GM21529 (cell line): Measurements from ENCODE around the gene ZSCAN21.

Experiments used
- ATAC-seq: cut with Tn5 transposase; IDR thresholded peaks from one replicate; pipeline ENCODE4 v1.9.1; 2021; ENCODE audit not compliant: unreplicated experiment

Gene ZSCAN21

DNA sequence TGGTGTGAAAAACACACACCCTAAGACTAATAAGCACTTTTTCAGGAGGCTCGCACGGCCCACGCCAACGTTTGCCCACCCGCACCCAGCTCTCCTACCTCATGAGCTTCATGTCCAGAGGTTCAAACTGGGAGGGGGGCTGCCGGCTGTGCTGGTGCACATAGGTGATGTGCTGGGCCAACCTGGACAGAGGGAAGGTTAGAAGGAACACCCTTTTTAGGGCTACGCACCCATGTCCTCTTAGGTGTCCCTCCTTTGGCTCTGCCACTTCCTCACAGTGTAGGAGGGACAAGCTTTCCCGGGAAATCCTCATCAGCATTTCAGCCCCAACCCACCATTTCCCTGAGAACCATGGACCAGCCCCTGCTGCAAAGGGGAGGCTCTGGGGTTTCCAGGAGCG, 45.7 kb downstream of the ZSCAN21 start:
- ATAC-seq = no peak

DNA sequence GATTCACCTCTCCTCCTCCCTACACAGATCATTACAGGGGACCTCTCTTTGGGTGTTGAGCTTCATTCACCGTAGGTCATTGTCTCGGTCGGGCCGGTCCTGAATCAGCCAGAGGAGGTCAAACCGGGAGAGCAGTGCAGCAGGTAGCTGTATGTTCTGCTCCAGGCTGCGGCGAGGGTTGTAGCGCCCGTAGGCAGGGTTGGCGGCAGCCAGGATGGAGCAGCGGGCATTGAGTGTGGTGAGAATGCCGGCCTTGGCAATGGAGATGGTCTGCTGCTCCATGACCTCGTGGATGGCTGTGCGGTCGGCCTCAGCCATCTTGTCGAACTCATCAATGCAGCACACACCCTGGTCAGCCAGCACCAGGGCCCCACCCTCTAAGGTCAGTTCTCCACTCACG, 46.1 kb downstream of the ZSCAN21 start:
- no peak for ATAC-seq

DNA sequence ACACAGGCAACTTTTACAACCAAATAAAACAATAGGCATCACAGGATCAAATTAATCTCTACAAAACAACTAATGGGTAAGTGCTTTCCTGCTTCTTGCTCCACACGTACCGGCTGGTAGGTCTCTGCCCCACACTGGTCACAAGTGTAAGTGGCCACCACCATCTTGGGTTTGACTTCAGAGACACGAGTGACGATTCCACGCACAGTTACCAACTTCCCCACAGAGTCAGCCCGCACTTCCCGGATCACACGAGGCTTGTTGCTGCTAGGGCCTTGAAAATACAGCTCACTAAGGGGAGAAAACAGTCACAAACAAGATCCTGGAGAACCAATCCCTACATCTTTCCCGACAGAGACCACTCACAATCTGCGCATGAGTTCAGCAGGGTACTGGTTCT, 49.3 kb downstream of the ZSCAN21 start:
- ATAC-seq = no peak

DNA sequence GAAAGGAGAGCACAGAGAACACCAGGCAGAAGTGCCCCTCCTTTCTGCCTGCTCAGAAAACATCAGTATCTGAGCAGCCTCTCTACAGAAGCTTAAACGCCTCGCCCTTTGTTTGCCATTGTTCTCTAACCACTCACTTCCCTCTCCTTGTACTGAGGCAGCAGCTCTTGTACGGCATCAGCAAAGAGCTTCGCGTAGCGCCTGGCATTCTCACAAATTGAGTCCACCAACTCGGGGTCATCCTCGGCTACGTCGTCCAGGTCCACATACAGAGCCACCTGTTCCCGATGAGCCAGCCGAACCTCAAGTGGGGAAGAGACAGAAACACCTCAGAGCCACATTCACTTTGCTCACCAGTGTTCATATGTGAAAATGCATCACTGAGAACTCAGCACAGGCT, 49.9 kb downstream of the ZSCAN21 start:
- ATAC-seq = no peak

DNA sequence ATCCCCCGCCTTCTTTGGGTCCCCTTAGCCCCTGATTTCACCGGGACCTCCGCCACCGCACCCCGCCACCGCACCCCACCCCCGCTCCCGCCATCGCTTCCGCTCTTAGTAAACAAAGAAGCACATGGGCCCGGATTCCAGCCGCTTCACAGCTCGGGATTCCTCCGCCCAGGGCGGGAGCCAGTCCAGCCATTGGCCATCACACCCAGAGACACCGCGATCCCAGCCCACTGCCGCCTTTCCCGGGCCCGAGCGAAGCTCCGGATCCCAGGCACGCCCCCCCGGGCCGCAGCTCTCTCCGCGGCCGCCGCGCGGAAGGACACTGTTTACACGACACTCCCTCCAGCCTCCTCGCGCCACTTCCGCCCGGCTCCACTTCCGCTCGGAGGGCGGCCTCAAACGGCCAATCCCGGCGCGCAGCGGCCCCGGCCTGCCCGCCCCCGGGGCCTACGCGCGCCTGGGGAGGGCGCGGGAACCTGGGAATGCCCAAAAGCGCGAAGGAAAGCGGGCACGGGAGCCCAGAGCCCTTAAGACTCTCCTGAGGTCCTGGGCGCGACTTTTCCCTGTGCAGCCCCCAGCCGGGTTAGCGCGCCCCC, 50.9 kb downstream of the ZSCAN21 start:
- ATAC-seq = peak; percentile 63

DNA sequence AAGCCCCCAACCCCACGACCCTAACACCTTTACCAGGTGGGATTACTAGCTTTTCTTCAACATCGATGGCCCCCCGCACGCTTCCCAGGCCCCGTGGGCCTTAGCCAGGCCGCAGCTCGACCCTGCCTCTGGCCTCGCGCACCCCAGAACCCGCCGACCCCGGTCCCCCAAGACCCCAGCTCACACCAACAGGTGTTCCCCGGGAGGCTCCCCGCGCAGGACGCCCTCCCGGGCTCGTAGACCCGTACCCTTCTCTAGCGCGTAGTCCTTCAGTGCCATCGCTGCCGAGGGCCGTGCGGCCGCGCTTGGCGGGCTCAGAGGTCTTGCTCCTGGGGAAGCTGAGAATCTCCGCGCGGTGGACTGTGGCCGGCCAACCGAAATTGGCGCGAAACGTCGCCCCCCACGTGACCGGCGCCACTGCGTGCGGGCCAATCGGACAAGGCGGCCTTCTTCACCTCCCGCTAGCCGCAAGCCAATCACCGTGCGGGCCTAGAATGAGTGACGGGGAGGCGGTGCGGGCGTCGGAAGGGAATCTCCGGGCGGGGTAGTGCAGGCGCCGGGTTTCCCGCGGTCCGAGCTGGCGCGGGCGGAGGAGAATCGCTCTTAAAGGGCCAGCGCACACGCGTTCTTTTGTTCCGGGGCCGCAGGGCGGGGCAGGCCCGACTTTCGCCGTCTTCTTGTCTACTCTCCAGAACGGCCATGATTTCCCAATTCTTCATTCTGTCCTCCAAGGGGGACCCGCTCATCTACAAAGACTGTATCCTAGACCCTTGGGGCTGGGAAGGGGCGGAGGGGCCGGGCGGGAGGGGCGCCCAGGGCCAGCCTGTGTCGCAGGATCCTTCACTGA, 51.7 kb downstream of the ZSCAN21 start, which contains the start of the genes AP4M1 and MCM7:
AP4M1 (plus strand) TSS at position 628 of the 847 bp plus-strand sequence; CDS start at position 700, 72 bp downstream.
MCM7 (minus strand) TSS at position 382 of the 847 bp plus-strand sequence; CDS start at position 279, 103 bp downstream.
- peak; percentile 85 for ATAC-seq

DNA sequence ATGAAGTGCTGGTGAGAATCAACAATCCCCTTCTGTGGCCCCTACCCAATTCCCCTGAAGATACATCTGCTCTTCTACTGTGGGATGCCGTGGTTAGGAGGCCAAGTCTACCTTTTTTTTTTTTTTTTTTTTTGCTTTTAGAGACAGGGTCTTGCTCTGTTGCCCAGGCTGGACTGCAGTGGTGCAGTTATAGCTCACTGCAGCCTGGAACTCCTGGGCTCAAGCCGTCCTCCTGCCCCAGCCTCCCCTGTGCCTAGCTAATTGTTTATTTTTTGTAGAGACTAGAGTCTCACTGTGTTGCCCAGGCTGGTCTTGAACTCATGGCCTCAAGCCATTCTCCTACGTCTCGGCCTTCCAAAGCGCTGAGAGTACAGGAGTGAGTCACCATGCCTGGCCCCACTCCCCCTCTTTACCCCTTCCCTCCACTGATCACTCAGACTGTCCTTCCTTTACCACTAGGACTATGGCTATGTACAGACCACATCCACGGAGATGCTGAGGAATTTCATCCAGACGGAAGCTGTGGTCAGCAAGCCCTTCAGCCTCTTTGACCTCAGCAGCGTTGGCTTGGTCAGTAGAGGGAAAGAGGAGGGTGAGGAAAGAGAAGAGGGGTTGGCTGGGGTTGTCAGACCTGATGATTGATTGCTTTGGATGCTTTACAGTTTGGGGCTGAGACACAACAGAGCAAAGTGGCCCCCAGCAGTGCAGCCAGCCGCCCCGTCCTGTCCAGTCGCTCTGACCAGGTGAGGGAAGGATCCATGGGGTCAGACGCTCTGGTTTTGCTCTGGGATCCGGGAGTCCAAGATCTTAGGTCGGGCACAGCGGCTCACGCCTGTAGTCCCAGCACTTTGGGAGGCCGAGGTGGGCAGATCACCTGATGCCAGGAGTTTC, 53.6 kb downstream of the ZSCAN21 start:
- ATAC-seq = no peak

DNA sequence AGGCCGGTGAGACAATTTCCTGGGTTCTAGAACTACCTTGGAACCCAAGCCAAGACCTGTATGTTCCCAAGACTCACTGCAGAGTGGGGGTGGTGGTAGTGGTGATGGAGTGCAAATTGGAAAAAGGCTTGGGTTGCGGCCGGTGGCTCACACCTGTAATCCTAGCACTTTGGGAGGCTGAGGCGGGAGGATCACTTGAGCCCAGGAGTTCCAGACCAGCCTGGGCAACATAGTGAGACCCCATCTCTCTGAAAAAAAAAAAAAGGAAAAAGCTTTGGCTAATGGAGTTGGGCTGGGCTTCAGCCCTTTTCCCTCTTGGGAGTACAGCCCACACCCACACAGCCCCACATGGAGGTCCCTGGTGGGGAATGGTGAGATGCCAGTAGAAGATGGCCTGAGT, 56.0 kb downstream of the ZSCAN21 start:
- ATAC-seq = no peak

DNA sequence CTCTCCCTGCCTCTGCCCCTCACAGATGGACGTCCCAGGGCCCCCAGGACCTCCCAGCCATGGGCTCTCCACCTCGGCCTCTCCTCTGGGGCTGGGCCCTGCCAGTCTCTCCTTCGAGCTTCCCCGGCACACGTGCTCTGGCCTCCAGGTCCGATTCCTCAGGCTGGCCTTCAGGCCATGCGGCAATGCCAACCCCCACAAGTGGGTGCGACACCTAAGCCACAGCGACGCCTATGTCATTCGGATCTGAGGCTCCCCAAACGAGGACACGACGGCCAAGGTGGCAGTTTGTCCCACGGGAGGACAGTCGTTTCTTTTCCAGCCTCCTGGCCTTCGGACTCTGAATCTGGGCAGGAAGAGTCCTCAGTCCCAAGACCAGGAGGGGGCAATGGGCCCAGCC, 57.1 kb downstream of the ZSCAN21 start:
- ATAC-seq = no peak

DNA sequence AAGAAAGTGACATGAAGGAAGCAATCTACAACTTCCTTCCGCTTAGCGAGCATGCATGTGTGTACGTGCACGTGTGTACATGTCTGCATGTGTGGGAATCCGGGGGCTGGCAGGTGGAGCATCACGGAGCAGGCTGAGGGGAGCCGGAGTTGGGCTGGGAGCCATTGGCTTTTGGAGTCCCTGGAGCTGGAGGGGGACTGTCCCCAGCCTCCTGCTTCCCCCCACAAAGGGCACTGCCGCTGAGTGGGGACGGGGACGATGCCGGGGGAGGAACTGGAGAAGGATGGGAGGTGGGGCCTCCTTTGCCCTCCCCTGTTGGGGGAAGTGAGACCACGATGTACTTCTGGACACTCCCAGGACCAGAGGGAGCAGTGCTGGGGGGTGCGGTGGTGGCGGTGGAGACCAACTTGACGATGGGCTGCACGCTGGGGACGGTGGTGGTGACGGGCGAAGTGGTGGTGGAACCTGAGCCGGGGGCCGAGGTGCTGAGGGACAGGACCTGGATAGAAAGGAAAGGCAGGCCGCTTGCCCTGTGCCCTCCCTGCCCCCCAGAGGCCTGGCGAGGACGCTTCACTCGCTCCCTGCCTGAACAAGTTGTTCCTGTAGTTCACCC, 57.7 kb downstream of the ZSCAN21 start:
- no peak for ATAC-seq

DNA sequence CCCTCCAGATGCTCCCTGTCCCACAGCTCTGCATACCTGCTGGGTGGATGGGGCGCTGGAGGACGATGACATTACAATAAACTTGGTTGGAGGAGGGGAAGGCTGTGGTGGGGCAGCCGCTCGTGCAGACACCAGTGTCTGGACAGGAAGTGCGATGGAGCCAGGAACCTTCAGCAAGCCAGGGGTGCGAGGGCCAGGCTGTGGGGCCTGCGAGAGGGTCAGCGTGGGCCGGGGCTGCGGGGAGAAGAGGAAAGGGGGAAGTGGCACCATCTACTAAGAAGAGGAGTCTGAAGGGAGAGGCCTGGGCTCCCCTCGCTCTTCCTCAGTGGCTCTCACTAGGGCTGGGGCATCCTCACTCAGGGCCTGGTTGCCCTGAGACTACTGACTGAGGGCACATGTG, 58.3 kb downstream of the ZSCAN21 start:
- no peak for ATAC-seq

DNA sequence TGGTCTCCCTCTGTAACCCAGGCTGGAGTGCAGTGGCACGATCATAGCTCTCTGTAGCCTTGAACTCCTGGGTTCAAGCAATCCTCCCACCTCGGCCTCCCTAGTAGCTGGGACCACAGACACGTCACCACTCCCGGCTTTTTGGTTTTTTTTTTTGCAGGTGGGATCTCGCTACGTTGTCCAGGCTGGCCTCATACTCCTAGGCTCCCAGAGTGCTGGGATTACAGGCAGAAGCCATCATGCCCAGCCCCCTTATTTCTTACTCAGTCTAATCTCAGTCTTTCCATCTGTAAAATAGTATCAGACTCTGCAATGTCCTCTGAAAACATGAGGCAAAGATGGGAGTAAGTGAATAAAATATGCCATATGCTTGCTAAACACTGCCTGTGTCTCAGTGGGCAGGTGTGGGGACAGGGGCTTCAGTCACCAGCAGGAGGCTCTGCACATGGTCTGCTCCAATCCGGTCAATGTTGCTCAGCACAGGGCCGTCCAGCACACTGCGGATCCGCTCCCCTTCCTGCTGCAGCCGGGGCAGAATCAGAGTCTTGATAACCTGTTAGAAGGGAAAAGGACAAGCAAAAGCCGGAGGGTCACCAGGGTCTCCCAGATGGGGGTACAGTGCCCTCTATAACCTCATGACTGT, 60.1 kb downstream of the ZSCAN21 start:
- no peak for ATAC-seq

DNA sequence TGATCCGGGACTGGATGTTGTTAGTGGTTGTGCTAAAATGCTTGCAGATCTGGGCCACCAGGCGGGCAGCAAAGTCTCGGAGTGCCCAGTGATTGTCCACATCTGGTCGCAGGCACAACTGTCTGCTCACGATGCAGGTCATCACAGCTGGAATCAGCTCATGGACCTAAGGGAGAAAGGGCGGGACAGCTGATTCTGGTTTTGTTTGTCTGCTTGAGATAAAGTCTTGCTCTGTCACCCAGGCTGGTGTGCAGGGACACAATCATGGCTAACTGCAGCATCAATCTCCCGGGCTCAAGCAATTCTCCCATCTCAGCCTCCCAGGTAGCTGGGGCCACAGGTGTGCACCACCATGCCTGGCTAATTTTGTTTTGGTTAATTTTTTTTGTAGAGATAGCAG, 61.6 kb downstream of the ZSCAN21 start:
- ATAC-seq = no peak

DNA sequence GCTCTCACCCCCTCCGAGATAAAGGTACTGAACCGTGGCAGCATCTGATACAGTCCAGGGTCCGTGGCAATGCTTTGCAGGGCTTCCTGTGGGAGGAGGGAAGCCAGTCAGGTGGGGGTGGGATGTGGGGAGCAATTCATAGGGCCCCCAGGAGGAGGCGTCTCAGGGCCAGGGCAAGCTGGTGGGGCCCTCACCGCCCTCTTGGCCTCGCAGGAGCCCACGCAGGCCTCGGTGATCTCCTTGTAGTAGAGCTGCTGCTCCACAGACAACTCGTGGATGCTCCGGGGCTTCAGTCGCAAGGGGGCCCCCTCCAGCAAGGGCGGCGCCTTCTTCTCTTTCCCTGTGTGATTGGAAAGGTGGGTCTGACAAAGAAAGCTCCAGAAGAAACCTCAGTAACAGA, 62.3 kb downstream of the ZSCAN21 start:
- no peak for ATAC-seq
